Memory B cell (primary cell): Measurements from ENCODE around the gene ZKSCAN3.
"Not testable (repeated sequence)": the region's sequence is repeated elsewhere in the genome, so short reads cannot be mapped to it uniquely, and the experiment has no call there.

Experiments used
- ATAC-seq: fragments of 150-1000 bp; cut with Tn5 transposase; 2 replicates; pipeline ENCODE4 v1.10.0; 2021; ENCODE audit warnings: low read depth, mild to moderate bottlenecking, moderate library complexity
- DNase-seq, 2 donors: peaks; one replicate each; pipeline ENCODE4 v3.0.0; 2022; ENCODE audit warnings: low spot score in 2 of 2
- H3K27ac Mint-ChIP-seq: one replicate; pipeline ENCODE4 v1.8.0; 2022; ENCODE audit warnings: mild to moderate bottlenecking, moderate library complexity, mixed read lengths
- H3K27me3 Mint-ChIP-seq: one replicate; pipeline ENCODE4 v1.8.0; 2022; ENCODE audit warnings: mixed read lengths
- H3K36me3 Mint-ChIP-seq: one replicate; pipeline ENCODE4 v1.8.0; 2022; ENCODE audit warnings: mild to moderate bottlenecking, mixed read lengths
- H3K4me1 Mint-ChIP-seq: one replicate; pipeline ENCODE4 v1.8.0; 2022; ENCODE audit warnings: mixed read lengths
- H3K4me3 Mint-ChIP-seq: one replicate; pipeline ENCODE4 v1.8.0; 2022; ENCODE audit warnings: mild to moderate bottlenecking, moderate library complexity, mixed read lengths
- H3K9me3 Mint-ChIP-seq: one replicate; pipeline ENCODE4 v1.8.0; 2022; ENCODE audit warnings: mixed read lengths

ZKSCAN3 gene

DNA sequence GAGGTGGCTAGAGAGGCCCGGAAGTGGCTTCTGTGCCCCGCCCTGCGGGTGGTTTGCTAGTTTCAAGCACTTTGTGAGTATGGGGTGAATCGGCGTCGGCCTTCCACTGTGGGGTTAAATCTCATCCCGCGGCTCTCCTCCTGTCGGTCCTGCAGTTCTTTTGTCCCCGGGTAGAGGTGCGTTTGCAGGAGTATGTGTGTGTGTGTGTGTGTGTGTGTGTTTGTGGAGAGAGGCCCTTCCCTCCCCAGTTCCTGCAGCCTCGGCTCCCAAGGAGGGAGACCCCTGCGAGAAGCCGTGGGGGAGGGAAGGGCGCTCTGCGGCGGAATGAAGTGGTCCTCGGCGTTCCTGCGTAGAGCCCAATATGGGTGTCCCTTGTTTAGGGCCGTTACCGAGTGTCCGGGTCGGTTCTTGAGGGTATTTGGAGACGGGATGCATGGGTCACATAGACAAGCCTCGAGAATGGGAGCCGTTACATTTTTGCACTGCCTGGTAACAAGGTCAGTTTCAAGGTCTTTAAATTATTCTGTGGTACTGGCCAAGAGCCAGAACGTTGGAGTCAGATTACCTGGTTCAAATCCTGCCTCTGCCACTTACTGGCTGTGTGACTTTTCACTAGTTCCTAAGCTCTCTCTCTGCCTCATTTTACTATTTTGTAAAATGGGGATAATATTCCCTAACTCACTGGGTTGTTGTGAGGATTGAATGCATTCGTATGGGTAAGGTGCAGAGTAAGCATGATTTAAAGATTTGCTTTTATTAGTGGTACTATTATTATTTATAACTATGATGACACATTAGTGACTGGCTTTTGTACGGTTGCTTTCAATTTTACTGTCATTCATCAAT, at the start of gene ZKSCAN3:
Gene ZKSCAN3 (plus strand): TSS at position 56 of the 846 bp plus-strand sequence. CDS start 9,640 bp downstream, outside the sequence.
- peaks cover 5% of the 10 kb centered on the region for H3K36me3 Mint-ChIP-seq
- H3K27me3 Mint-ChIP-seq: peaks cover 3% of the 10 kb centered on the region
- no peaks in the 10 kb centered on the region for H3K9me3 Mint-ChIP-seq
- H3K4me3 Mint-ChIP-seq: peak within 1 kb of the TSS; percentile 99
- DNase-seq: peak; percentile 56 to 61
- peaks cover 11% of the 10 kb centered on the region for H3K4me1 Mint-ChIP-seq
- H3K27ac Mint-ChIP-seq: peak within 1 kb of the TSS; percentile 92
- peak; percentile 100 for ATAC-seq

DNA sequence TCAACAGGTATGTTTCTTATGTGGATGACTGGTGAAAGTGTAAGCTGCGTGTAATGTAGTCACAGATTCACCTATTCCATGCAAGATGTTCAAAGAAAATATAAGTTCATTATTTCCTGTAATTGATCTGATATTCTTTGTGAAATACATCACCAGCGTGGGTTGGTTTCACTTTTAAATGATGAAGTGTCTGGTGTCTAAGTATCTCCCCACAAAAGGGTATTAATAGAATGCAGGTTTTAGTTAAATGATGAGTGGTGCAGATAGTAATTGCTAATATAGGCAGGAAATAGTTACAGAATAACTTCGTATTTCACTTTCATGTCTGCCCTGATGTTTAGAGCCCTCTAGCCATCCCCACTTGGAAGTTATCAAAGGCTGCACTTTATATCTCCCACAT, 46.2 kb upstream of the ZKSCAN3 start:
- Mint-ChIP-seq H3K27me3 (peaks cover 2% of the 10 kb centered on the region), H3K27ac (no peak overlapping the region), H3K4me1 (peaks cover 7% of the 10 kb centered on the region), H3K9me3 (peaks cover 10% of the 10 kb centered on the region), H3K36me3 (peaks cover 3% of the 10 kb centered on the region), H3K4me3 (no peak overlapping the region)
- no peak for ATAC-seq
- no peak for DNase-seq

DNA sequence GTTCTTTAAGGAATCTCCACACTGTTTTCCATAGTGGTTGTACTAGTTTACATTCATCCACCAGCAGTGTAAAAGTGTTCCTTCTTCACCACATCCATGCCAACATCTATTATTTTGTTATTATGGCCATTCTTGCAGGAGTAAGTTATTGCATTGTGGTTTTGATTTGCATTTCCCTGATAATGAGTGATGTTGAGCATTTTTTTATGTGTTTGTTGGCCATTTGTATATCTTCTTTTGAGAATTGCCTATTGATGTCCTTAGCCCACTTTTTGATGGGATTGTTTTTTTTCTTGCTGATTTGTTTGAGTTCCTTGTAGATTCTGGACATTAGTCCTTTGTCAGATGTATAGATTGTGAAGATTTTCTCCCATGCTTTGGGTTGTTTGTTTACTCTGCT, 43.4 kb upstream of the ZKSCAN3 start:
- not testable (repeated sequence) for H3K4me1 Mint-ChIP-seq, H3K4me3 Mint-ChIP-seq, H3K36me3 Mint-ChIP-seq, H3K27me3 Mint-ChIP-seq, ATAC-seq, H3K27ac Mint-ChIP-seq, DNase-seq
- peaks cover 11% of the 10 kb centered on the region for H3K9me3 Mint-ChIP-seq

DNA sequence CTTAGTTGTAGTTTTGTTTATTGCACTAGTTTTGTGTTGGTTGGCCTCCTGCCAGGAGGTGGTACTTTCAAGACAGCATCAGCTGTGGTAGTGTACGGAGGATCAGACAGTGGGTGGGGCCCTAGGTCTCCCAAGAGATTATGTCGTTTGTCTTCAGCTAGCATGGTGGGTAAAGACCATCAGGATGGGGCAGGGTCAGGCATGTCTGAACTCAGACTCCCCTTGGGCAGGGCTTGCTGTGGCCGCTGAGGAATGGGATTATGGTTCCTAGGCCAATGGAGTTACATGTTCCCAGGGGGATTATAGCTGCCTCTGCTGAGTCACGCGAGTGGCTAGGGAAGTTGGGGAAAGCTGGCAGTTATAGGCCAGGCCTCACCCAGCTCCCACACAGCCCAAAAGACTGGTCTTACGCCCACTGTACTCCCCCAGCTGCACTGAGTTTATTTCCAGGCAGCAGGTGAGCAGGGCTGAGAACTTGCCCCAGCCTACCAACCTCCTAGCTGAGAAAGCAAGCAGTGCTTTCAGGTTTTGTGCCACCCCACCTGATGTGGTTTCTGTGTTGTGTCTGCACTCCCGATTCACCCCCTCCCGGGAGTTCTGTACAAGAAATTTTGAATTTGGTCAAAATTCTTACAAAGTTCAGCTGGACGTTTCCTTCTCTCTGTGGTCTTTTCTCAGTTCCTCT, 38.5 kb upstream of the ZKSCAN3 start:
- Mint-ChIP-seq H3K4me3 (no peak overlapping the region), H3K27me3 (peaks cover 20% of the 10 kb centered on the region), H3K9me3 (peaks cover 6% of the 10 kb centered on the region), H3K36me3 (peaks cover 8% of the 10 kb centered on the region), H3K27ac (no peak overlapping the region), H3K4me1 (peaks cover 3% of the 10 kb centered on the region)
- DNase-seq (no peak), ATAC-seq (no peak)

DNA sequence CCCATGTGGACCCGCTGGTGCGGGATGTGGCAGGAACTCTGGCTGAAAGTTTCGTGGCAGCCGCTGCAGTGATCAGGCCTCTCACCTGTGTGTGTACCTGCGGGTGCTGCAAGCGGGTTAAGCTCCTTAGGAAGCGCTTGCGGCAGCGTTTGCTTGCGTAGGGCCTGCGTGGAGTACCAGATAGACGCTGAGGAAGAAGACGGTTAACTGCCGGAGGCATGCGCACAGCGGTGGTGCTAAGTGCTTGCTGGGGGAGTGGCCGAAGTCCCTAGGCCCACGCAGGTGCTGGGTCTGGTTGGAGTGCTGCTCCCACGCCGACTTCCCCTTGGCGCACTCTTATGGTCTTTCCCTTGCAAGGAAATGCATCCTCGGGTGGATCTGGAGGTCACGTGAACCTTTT, 36.8 kb upstream of the ZKSCAN3 start:
- H3K27ac Mint-ChIP-seq: no peak overlapping the region
- no peak for ATAC-seq
- DNase-seq: no peak
- H3K4me3 Mint-ChIP-seq: no peak overlapping the region
- peaks cover 18% of the 10 kb centered on the region for H3K27me3 Mint-ChIP-seq
- peaks cover 3% of the 10 kb centered on the region for H3K4me1 Mint-ChIP-seq
- peaks cover 5% of the 10 kb centered on the region for H3K36me3 Mint-ChIP-seq
- H3K9me3 Mint-ChIP-seq: peaks cover 3% of the 10 kb centered on the region

DNA sequence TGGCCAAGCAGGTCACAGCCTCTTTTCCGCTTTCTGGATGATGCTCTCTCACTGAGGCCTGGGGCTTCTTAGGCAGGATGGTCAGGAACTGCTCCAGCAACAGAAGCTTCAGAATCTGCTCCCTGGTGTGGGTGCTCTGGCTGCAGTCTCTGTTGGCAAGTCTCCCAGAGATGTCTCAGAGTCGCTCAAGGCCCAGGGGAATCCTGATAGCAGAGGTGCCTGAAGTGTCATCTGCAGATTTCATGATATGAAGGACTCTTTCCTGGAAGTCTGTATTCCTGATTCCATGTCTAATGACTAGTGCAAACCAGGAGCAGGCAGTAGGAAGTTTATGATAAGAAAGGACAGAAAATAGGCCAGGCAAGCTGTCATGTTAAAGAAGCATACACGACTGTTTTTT, 34.1 kb upstream of the ZKSCAN3 start:
- Mint-ChIP-seq H3K4me1 (peaks cover 3% of the 10 kb centered on the region), H3K9me3 (peaks cover 1% of the 10 kb centered on the region), H3K4me3 (no peak overlapping the region), H3K27me3 (peaks cover 17% of the 10 kb centered on the region), H3K27ac (no peak overlapping the region), H3K36me3 (peaks cover 6% of the 10 kb centered on the region)
- ATAC-seq (no peak), DNase-seq (no peak)

DNA sequence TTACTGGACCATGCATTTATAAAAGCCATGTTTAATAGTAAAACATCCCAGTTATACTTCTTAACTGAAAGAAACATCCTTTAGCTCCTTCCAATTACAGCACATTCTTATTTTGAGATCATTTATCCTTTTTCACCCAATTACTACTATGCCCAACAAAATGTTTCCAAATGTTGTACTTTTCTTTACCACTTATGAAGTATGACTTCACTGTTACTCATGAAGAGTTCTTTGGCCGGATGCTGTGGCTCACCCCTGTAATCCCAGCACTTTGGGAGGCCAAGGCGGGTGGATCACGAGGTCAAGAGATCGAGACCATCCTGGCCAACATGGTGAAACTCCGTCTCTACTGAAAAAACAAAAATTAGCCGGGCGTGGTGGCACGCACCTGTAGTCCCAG, 31.9 kb upstream of the ZKSCAN3 start:
- not testable (repeated sequence) for DNase-seq, ATAC-seq

DNA sequence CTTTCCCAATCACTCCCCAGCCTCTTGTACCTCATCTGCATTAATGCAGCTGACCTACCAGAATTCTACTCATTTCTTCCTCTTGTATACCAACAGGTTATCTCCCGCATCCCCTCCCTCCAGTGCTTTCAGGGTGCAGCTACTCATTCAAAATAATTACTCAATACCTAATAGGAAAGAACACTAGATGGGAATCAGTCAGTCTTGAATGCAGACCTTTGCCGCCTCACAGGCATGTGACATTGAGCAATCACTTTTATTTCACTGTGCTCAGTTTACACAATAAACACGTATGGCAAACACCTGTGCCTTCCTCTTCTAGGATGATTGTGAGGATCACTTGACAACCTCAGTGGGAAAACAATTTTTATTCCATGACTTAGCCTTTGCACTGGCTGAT, 27.1 kb upstream of the ZKSCAN3 start:
- DNase-seq (no peak), ATAC-seq (no peak)
- Mint-ChIP-seq H3K27me3 (peaks cover 3% of the 10 kb centered on the region), H3K27ac (no peak overlapping the region), H3K36me3 (peaks cover 26% of the 10 kb centered on the region), H3K4me3 (no peak overlapping the region), H3K4me1 (no peaks in the 10 kb centered on the region), H3K9me3 (peaks cover 18% of the 10 kb centered on the region)

More for the DNA sequence above, 31.9 kb upstream of the ZKSCAN3 start:
- not testable (repeated sequence) for H3K36me3 Mint-ChIP-seq, H3K9me3 Mint-ChIP-seq, H3K4me3 Mint-ChIP-seq, H3K4me1 Mint-ChIP-seq, H3K27ac Mint-ChIP-seq, H3K27me3 Mint-ChIP-seq

DNA sequence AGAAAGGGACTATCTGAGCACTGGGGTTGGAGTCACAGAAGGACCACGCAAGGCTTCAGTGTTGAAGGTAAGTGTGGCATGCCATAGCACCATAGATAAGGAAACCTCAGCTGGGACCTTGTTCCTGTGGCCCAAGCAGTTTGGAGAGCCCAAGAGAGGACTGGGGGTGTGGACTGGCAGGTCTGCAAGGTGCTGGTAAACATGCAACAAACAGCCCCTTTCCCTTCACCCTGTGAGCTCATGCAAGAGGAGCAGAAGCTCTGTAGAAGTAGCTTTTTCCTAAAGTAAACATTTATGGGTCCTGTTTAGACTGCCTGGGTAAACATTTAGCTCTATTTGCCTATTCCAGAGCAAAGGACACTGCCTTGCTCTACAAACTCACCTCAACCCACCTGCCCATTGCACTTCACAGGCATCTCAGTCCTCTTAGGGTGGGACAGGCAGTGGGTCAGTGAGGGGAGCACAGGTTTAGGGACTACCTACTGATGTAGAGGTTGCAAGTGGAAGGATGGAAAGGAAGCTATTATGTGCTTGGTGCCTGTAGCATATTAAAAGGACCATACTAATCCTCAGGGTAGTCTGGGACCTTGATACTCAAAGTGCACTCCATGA, 25.8 kb upstream of the ZKSCAN3 start:
- Mint-ChIP-seq H3K36me3 (peaks cover 28% of the 10 kb centered on the region), H3K27ac (no peak overlapping the region), H3K4me3 (no peak overlapping the region), H3K9me3 (peaks cover 22% of the 10 kb centered on the region), H3K4me1 (no peaks in the 10 kb centered on the region), H3K27me3 (peaks cover 3% of the 10 kb centered on the region)
- ATAC-seq (no peak), DNase-seq (no peak)

DNA sequence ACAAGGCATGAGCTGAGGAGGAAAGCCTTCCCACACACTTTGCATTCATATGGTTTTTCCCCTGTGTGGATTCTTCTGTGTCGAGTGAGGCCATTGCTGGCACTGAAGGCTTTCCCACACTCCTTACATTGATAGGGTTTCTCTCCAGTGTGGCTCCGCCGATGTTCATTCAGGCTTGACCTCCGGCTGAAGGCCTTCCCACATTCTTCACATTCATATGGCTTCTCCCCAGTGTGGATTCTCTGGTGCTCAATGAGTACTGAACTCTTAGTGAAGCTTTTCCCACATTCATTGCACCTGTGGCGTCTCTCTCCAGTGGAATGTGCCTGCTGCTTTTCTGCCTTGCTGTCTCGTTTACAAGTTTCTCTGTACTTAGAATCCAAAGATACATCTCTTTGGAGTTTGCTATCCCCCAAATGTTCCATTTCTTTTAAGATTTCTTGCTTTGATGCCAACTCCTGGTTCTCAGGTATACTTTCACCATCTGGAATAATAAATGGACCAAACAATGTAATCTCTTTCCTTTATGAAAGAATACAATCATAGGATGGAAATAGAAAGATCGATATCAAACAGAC, 23.3 kb upstream of the ZKSCAN3 start:
- no peak for ATAC-seq
- peaks cover 24% of the 10 kb centered on the region for H3K9me3 Mint-ChIP-seq
- H3K36me3 Mint-ChIP-seq: peaks cover 30% of the 10 kb centered on the region

DNA sequence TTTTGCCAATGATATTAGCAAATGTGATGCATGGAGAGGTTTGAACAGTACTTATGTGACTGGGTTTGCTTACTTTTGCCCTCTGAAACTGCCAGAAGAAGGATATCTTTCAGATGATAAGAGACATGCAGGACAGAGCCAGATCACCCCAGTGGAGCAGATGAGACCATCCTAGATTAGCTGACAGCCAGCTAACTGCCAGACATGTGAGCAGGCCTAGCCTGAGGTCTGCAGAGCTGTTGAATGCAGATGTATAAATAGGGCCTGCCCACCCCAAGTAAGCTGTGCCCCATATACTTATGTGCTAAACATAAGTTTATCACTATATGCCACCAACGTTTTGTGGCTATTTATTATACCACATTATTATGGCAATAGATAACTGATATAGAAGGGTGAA, 19.7 kb upstream of the ZKSCAN3 start:
- Mint-ChIP-seq H3K4me1 (peaks cover 5% of the 10 kb centered on the region), H3K9me3 (peaks cover 18% of the 10 kb centered on the region), H3K36me3 (peaks cover 23% of the 10 kb centered on the region), H3K4me3 (no peak overlapping the region), H3K27ac (no peak overlapping the region), H3K27me3 (no peaks in the 10 kb centered on the region)
- ATAC-seq (no peak), DNase-seq (no peak)

More for the DNA sequence above, 23.3 kb upstream of the ZKSCAN3 start:
- Mint-ChIP-seq H3K27me3 (peaks cover 3% of the 10 kb centered on the region), H3K27ac (no peak overlapping the region), H3K4me1 (no peaks in the 10 kb centered on the region), H3K4me3 (no peak overlapping the region)
- DNase-seq: no peak

DNA sequence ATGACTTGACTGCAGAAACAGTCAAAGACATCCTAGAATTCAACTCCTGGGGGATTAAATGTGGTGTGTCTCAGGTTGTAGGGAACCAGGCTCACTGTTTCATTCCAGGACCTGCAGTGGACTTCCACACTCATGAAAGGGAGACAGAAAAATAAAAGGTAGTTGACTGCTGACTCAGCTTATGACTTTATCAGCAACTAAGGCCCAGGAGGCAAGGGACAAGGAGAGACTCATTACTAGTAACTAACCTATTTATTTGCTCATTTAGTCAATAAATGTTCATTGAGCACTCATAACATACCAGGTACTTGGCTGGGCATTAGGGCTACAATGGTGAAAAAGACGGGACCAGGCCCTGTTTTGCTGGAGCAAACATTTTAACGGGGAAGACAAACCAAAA, 16.7 kb upstream of the ZKSCAN3 start:
- ATAC-seq: no peak
- Mint-ChIP-seq H3K27me3 (no peaks in the 10 kb centered on the region), H3K36me3 (peaks cover 5% of the 10 kb centered on the region), H3K4me1 (peaks cover 5% of the 10 kb centered on the region), H3K9me3 (peaks cover 5% of the 10 kb centered on the region), H3K4me3 (no peak overlapping the region), H3K27ac (no peak overlapping the region)
- no peak for DNase-seq

DNA sequence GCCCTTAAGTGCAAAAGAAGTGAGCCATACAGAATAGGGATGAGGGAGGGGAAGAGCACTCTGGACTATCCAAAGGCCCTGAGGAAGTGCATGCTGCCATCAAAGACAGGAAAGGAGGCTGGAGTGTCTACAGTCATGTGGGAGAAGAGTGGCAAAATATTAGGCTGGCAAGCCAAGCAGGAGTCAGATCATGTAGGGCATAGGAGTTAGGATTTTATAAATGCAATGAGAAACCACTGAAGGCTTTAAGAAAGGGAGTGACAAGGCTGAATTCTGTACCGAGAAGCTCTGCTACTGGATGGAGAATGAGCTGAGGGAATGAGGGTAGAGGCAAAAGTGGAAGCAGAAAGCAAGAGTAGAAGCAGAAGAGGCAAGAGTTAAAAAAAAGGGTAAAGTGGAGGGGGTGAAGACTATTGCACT, 16.1 kb upstream of the ZKSCAN3 start:
- no peak for ATAC-seq
- peaks cover 5% of the 10 kb centered on the region for H3K36me3 Mint-ChIP-seq
- peaks cover 5% of the 10 kb centered on the region for H3K4me1 Mint-ChIP-seq
- DNase-seq: no peak
- no peak overlapping the region for H3K27ac Mint-ChIP-seq
- peaks cover 5% of the 10 kb centered on the region for H3K9me3 Mint-ChIP-seq
- H3K27me3 Mint-ChIP-seq: no peaks in the 10 kb centered on the region
- H3K4me3 Mint-ChIP-seq: no peak overlapping the region
